Measurements from ENCODE around the gene NCF2.

The NCF2 gene

GRCh38 chr1:183582021-183582713 is 8.1 kb downstream of the NCF2 start:
- no peak for DNase-seq

- DNase-seq: peak; percentile 75
Measured at GRCh38 chr1:183580281-183580682, 10.0 kb downstream of the NCF2 start.

GRCh38 chr1:183578856-183579255 is 11.4 kb downstream of the NCF2 start:
- DNase-seq: no peak

- DNase-seq: no peak
Measured at GRCh38 chr1:183577897-183578465, 12.3 kb downstream of the NCF2 start.

GRCh38 chr1:183576537-183576936 is 13.7 kb downstream of the NCF2 start:
- DNase-seq: no peak

- no peak for DNase-seq
Measured at GRCh38 chr1:183575606-183576005, 14.7 kb downstream of the NCF2 start.

GRCh38 chr1:183572721-183573120 is 17.5 kb downstream of the NCF2 start:
- no peak for DNase-seq

GRCh38 chr1:183571678-183572268 is 18.5 kb downstream of the NCF2 start:
- DNase-seq: no peak

- no peak for DNase-seq
Measured at GRCh38 chr1:183570451-183570850, 19.8 kb downstream of the NCF2 start.

GRCh38 chr1:183569801-183570200 is 20.5 kb downstream of the NCF2 start:
- DNase-seq: no peak

GRCh38 chr1:183569141-183569540 is 21.1 kb downstream of the NCF2 start:
- no peak for DNase-seq

GRCh38 chr1:183568176-183569021 is 21.9 kb downstream of the NCF2 start:
- DNase-seq: no peak

- no peak for DNase-seq
Measured at GRCh38 chr1:183567584-183567983, 22.7 kb downstream of the NCF2 start.

- DNase-seq: no peak
Measured at GRCh38 chr1:183566026-183566425, 24.2 kb downstream of the NCF2 start.

GRCh38 chr1:183565261-183565660 is 25.0 kb downstream of the NCF2 start:
- no peak for DNase-seq

- no peak for DNase-seq
Measured at GRCh38 chr1:183562701-183563100, 27.6 kb downstream of the NCF2 start.

GRCh38 chr1:183559061-183559460 is 31.2 kb downstream of the NCF2 start:
- no peak for DNase-seq

- DNase-seq: no peak
Measured at GRCh38 chr1:183554577-183554976, 35.7 kb downstream of the NCF2 start.

- no peak for DNase-seq
Measured at GRCh38 chr1:183553764-183554163, 36.5 kb downstream of the NCF2 start.

GRCh38 chr1:183553331-183553730 is 36.9 kb downstream of the NCF2 start:
- no peak for DNase-seq

- no peak for DNase-seq
Measured at GRCh38 chr1:183552891-183553290, 37.4 kb downstream of the NCF2 start.

GRCh38 chr1:183552441-183552840 is 37.8 kb downstream of the NCF2 start:
- no peak for DNase-seq

GRCh38 chr1:183551924-183552323 is 38.3 kb downstream of the NCF2 start:
- DNase-seq: no peak

- no peak for DNase-seq
Measured at GRCh38 chr1:183550915-183551314, 39.3 kb downstream of the NCF2 start.

Data from 8988T (cell line).